GM23338 (cell line): ENCODE data around the gene TMEM117. TPM values are rescaled to one million over a fixed set of nuclear protein-coding genes. Genes with fewer than 3 reads are reported as not detected.

Source experiments
- ATAC-seq: fragments of 200-7000 bp; cut with Tn5 transposase; 3 replicates; pipeline ENCODE4 v1.9.1; 2020
- DNase-seq: peaks from one replicate; pipeline ENCODE4 v3.0.0-alpha.2; 2015; ENCODE audit warnings: low spot score
- H2AFZ ChIP-seq: fragments of 200-600 bp; sonication (generic); 2 replicates; pipeline ENCODE4 v1.8.0; 2016; ENCODE audit warnings: antibody characterized with exemption, mild to moderate bottlenecking, moderate library complexity
- H3F3A ChIP-seq: fragments of 200-600 bp; sonication (generic); replicated peaks from 2 replicates; pipeline ENCODE4 v1.8.0; 2017; ENCODE audit warnings: antibody characterized with exemption, mixed run types, low read depth
- H3K27ac ChIP-seq: fragments of 200-600 bp; sonication (generic); 2 replicates; pipeline ENCODE4 v1.6.1; 2016; ENCODE audit warnings: low read depth
- H3K27me3 ChIP-seq: fragments of 200-600 bp; sonication (generic); 2 replicates; pipeline ENCODE4 v1.8.0; 2016; ENCODE audit warnings: mild to moderate bottlenecking, mixed run types, moderate library complexity; ENCODE audit not compliant: insufficient read depth
- H3K36me3 ChIP-seq: fragments of 200-600 bp; sonication (generic); 2 replicates; pipeline ENCODE4 v1.8.0; 2016; ENCODE audit warnings: mild to moderate bottlenecking; ENCODE audit not compliant: insufficient read depth
- H3K4me1 ChIP-seq: fragments of 200-600 bp; sonication (generic); 2 replicates; pipeline ENCODE4 v1.8.0; 2016; ENCODE audit warnings: mild to moderate bottlenecking, moderate library complexity; ENCODE audit not compliant: insufficient read depth
- H3K4me2 ChIP-seq: fragments of 200-600 bp; sonication (generic); 2 replicates; pipeline ENCODE4 v1.7.1; 2017; ENCODE audit warnings: mixed run types
- H3K4me3 ChIP-seq: fragments of 200-600 bp; sonication (generic); 2 replicates; pipeline ENCODE4 v1.6.1; 2016; ENCODE audit warnings: mixed run types
- H3K79me2 ChIP-seq: fragments of 200-600 bp; sonication (generic); replicated peaks from 2 replicates; pipeline ENCODE4 v1.8.0; 2017; ENCODE audit warnings: mild to moderate bottlenecking; ENCODE audit not compliant: insufficient read depth
- H3K9me2 ChIP-seq: fragments of 200-600 bp; sonication (generic); 2 replicates; pipeline ENCODE4 v1.8.0; 2017; ENCODE audit not compliant: insufficient read depth
- H4K20me1 ChIP-seq: fragments of 200-600 bp; sonication (generic); replicated peaks from 2 replicates; pipeline ENCODE4 v1.8.0; 2017; ENCODE audit warnings: mild to moderate bottlenecking; ENCODE audit not compliant: insufficient read depth
- H3K27ac Mint-ChIP-seq: 2 replicates; pipeline ENCODE4 v1.8.0; 2020; ENCODE audit warnings: inconsistent platforms, mild to moderate bottlenecking, moderate library complexity, mixed read lengths
- H3K27me3 Mint-ChIP-seq: 3 replicates; pipeline ENCODE4 v1.8.0; 2022; ENCODE audit warnings: low read depth, mild to moderate bottlenecking, moderate library complexity, mixed read lengths, inconsistent platforms; ENCODE audit not compliant: insufficient read depth, poor library complexity
- H3K36me3 Mint-ChIP-seq: 3 replicates; pipeline ENCODE4 v1.8.0; 2021; ENCODE audit warnings: low read depth, mild to moderate bottlenecking, inconsistent platforms, moderate library complexity, mixed read lengths
- H3K4me1 Mint-ChIP-seq: 3 replicates; pipeline ENCODE4 v1.8.0; 2020; ENCODE audit warnings: mild to moderate bottlenecking, inconsistent platforms, mixed read lengths
- H3K4me3 Mint-ChIP-seq: 3 replicates; pipeline ENCODE4 v1.8.0; 2021; ENCODE audit warnings: moderate library complexity, mild to moderate bottlenecking, inconsistent platforms, mixed read lengths
- H3K9me3 Mint-ChIP-seq: 3 replicates; pipeline ENCODE4 v1.8.0; 2020; ENCODE audit warnings: moderate library complexity, mild to moderate bottlenecking, inconsistent platforms, mixed read lengths
- CREB1 ChIP-seq: fragments of 250-450 bp; sonication (Bioruptor Pico); IDR thresholded peaks from 2 replicates; pipeline ENCODE4 v1.5.0; 2020; ENCODE audit warnings: low read depth, mild to moderate bottlenecking, moderate library complexity
- JUNB ChIP-seq: IDR thresholded peaks from one replicate; pipeline ENCODE4 v1.6.1; 2016; ENCODE audit warnings: antibody characterized with exemption; ENCODE audit not compliant: unreplicated experiment
- NANOG ChIP-seq: IDR thresholded peaks from 2 replicates; pipeline ENCODE4 v1.6.1; 2016; ENCODE audit warnings: antibody characterized with exemption, borderline replicate concordance
- REST ChIP-seq: IDR thresholded peaks from one replicate; pipeline ENCODE4 v1.6.1; 2018; ENCODE audit warnings: antibody characterized with exemption; ENCODE audit not compliant: unreplicated experiment
- STAT1 ChIP-seq: IDR thresholded peaks from one replicate; pipeline ENCODE4 v1.6.1; 2016; ENCODE audit warnings: antibody characterized with exemption; ENCODE audit not compliant: unreplicated experiment
- ZNF331 ChIP-seq: fragments of 250-450 bp; sonication (Bioruptor Pico); IDR thresholded peaks from 2 replicates; pipeline ENCODE4 v1.5.0; 2020; ENCODE audit warnings: low read depth, mild to moderate bottlenecking, moderate library complexity
- polyA plus RNA-seq: library from polyadenylated mRNA; unstranded; fragments of >200 nt; fragmentation: Nextera tagmentation; extraction: Ambion mirVana; gene quantifications from 2 replicates; pipeline ENCODE4 v1.2.1, GENCODE V29; 2016
- total RNA-seq: library from RNA; depleted of rRNA; stranded (reverse); fragments of >200 nt; shearing (Covaris generic); gene quantifications from 2 replicates; pipeline ENCODE4 v1.2.3, GENCODE V29; 2014

Gene TMEM117
- total and polyA plus RNA-seq, 2 experiments from 2014 or later, result 0.94 to 1.6 TPM

GRCh38 chr12:44397631-44398030 lies 561.8 kb downstream of the TMEM117 start:
- TF ChIP-seq CREB1 (no peak), STAT1 (no peak)
- Histone ChIP-seq H4K20me1 (no peaks in the 10 kb centered on the region), H3K27me3 (no peaks in the 10 kb centered on the region), H3F3A (no peaks in the 10 kb centered on the region), H3K4me2 (no peak overlapping the region), H3K4me1 (no peaks in the 10 kb centered on the region), H3K27ac (no peak overlapping the region), H3K4me3 (no peak overlapping the region), H2AFZ (peak overlapping the region; percentile 64; the same call in 1 of the 2 replicates), H3K79me2 (no peaks in the 10 kb centered on the region), H3K9me2 (peaks cover 28% of the 10 kb centered on the region), H3K36me3 (no peaks in the 10 kb centered on the region; the same call in 1 of the 2 replicates)
- no peak overlapping the region for H3K27ac Mint-ChIP-seq
- H3K27me3 Mint-ChIP-seq, result peaks cover 4% of the 10 kb centered on the region
- ATAC-seq (no peak), DNase-seq (no peak)
- H3K4me1 Mint-ChIP-seq, result peaks cover 4% of the 10 kb centered on the region; the same call in 2 of the 3 replicates
- 0 out of 3 replicates have a peak, but pooled peaks cover 5% of the 10 kb centered on the region for H3K9me3 Mint-ChIP-seq
- no peaks in the 10 kb centered on the region for H3K36me3 Mint-ChIP-seq
- H3K4me3 Mint-ChIP-seq, result no peak overlapping the region

- no peaks in the 10 kb centered on the region for H3F3A ChIP-seq
- DNase-seq, result no peak
- H2AFZ ChIP-seq, result no peak overlapping the region
- Mint-ChIP-seq H3K27ac (no peak overlapping the region; the same call in 1 of the 2 replicates), H3K36me3 (no peaks in the 10 kb centered on the region), H3K4me3 (no peak overlapping the region), H3K4me1 (peaks cover 31% of the 10 kb centered on the region), H3K27me3 (peaks cover 3% of the 10 kb centered on the region), H3K9me3 (0 out of 3 replicates have a peak, but pooled peaks cover 5% of the 10 kb centered on the region)
- H3K4me3 ChIP-seq, result no peak overlapping the region
- H3K27ac ChIP-seq, result no peak overlapping the region
- no peaks in the 10 kb centered on the region; the same call in 1 of the 2 replicates for H3K36me3 ChIP-seq
- no peaks in the 10 kb centered on the region for H3K79me2 ChIP-seq
- ATAC-seq, result no peak
- H3K4me1 ChIP-seq, result peaks cover 18% of the 10 kb centered on the region
- no peaks in the 10 kb centered on the region for H4K20me1 ChIP-seq
- no peak overlapping the region for H3K4me2 ChIP-seq
- TF ChIP-seq STAT1 (no peak), JUNB (no peak), NANOG (no peak), ZNF331 (CRISPR knock-in tag) (no peak), CREB1 (no peak)
- no peaks in the 10 kb centered on the region for H3K27me3 ChIP-seq
- peaks cover 24% of the 10 kb centered on the region; the same call in 1 of the 2 replicates for H3K9me2 ChIP-seq
Observed at GRCh38 chr12:44403185-44403584, 567.3 kb downstream of the TMEM117 start.

- DNase-seq, result peak; percentile 59
- TF ChIP-seq REST (peak; percentile 56), CREB1 (0 out of 2 replicates have a peak, but pooled peaks have one; percentile 16)
Observed at GRCh38 chr12:44405297-44405696, 569.4 kb downstream of the TMEM117 start.

More at GRCh38 chr12:44405297-44405696, 569.4 kb downstream of the TMEM117 start:
- H3K9me2 ChIP-seq, result peaks cover 14% of the 10 kb centered on the region; the same call in 1 of the 2 replicates
- Mint-ChIP-seq H3K4me1 (peaks cover 31% of the 10 kb centered on the region), H3K27ac (peak overlapping the region; percentile 84), H3K36me3 (no peaks in the 10 kb centered on the region; the same call in 1 of the 3 replicates), H3K27me3 (peaks cover 1% of the 10 kb centered on the region), H3K9me3 (0 out of 3 replicates have a peak, but pooled peaks cover 5% of the 10 kb centered on the region), H3K4me3 (peak overlapping the region; percentile 14; the same call in 1 of the 3 replicates)
- H2AFZ ChIP-seq, result no peak overlapping the region
- no peaks in the 10 kb centered on the region for H3F3A ChIP-seq
- peak overlapping the region; percentile 40; the same call in 1 of the 2 replicates for H3K27ac ChIP-seq
- no peaks in the 10 kb centered on the region for H4K20me1 ChIP-seq
- H3K4me3 ChIP-seq, result peak overlapping the region; percentile 26; the same call in 1 of the 2 replicates
- H3K4me1 ChIP-seq, result peaks cover 18% of the 10 kb centered on the region
- peak overlapping the region; percentile 54 for H3K4me2 ChIP-seq
- H3K79me2 ChIP-seq, result no peaks in the 10 kb centered on the region
- H3K27me3 ChIP-seq, result no peaks in the 10 kb centered on the region
- peak; percentile 94 for ATAC-seq
- no peaks in the 10 kb centered on the region for H3K36me3 ChIP-seq
